EH (cell line): ENCODE measurements around the gene SHE.
"Not testable (repeated sequence)": the region's sequence is repeated elsewhere in the genome, so short reads cannot be mapped to it uniquely, and the experiment has no call there.

ENCODE experiments used
- DNase-seq: peaks from one replicate; pipeline ENCODE4 v3.0.0-alpha.2; 2015; ENCODE audit warnings: low read depth

SHE gene

GRCh38 chr1:154502066-154502743 is at the start of gene SHE, which contains the start of gene TDRD10:
SHE (minus strand) TSS chr1:154502412; CDS start chr1:154502026, 386 bp downstream.
TDRD10 (plus strand) TSS chr1:154502219; CDS start chr1:154506904, 4,685 bp downstream.
- no peak for DNase-seq

DNA sequence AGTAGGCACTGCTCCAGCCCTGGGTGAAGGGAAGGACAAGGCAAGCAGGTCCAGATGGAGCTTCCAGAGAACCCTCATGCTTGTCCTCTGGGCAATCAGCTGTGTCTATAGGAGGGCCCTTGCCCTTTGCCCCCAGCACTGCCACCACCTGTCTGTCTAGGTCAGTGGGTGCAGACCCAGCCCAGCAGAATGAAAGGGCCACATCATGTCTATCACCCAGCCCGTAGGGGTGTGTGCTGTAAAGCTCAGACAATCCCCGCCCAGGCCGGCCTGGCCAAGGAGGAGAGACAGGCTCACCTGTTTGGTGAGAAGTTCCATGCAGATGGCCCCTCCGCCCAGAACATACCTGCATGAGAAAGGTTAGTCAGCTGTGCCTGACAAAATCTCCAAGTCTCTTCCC is 49.3 kb upstream of the SHE start:
- DNase-seq = no peak

DNA sequence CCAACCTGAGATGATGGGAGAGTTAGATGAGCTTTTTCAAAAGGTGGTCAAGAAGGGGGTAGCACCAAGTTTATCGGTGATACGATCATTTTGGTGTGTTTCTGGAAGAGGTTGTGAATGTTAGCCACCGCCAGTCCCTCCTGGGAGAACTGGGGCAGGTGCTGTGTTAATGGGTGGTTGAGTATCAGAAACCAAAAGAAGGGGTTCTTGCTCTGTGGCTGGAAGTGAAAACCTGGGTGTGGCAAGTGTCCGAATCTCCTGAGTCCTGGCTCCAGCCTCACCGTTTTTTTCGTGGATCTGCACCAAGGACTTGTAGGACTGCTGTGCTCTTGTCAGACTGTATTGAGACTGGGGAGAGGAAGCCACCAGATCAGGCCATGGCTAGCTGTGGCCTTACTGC is 48.4 kb upstream of the SHE start:
- DNase-seq = no peak

- DNase-seq = no peak
These were observed 47.9 kb upstream of the SHE start for GRCh38 chr1:154550070-154550469.

DNA sequence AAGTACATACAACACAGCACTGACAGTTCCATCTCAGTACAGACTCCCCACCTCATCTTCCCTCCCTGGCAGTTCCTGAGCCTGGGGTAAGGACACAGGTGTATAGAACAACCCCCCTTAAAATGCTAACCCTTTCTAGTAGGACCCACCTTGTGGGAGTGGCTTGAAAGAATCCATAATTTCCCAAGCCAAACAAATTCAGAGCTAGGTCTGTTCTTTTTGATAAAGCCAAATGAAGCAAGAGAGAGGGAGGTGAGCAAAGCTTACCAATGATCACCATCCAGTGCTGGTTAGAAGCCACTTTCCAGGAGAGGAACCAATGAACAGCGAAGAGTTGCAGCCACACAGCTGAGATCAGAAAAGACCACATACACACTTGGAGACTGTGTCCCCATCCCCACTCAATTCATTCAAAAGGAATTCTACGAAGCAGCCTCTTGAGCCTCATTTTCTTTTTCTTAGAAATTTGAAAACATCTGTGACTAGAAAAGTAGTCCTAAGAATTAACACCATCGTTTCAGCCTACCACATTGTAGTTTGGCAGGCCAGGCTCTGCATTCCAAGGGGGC is 47.1 kb upstream of the SHE start:
- DNase-seq = no peak

GRCh38 chr1:154548028-154548427 is 45.8 kb upstream of the SHE start:
- no peak for DNase-seq

DNA sequence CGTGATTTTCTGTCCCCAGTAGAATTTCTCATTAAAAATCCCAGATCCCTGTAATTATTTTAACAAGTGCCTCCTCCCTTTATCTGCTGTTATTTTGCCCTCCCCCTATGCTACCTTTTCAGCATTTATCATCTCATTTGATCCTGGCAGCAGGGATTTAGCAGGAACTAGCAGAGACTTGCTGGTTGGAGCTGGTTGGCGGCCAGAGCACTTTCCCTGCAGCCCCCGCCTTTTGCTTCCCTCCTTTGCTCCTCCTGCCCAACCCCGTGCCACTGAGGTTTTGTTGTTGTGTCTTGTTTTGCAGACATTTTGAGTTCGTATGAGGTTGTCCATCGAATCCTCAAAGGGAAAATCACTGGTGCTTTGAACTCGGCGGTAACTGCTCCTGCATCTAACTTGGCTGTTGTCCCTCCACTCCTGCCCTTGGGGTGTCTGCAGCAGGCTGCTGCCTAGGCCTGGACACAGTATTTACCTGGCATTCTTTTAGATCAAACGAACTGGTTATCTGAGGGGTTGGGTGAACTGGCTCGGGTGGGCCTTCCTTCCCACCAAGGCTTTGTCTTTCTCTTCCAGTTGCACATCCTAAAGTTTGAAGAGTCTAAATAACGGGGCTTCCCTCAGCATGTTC is 45.0 kb upstream of the SHE start:
- DNase-seq = no peak

- DNase-seq = peak; percentile 68
These were observed 44.3 kb upstream of the SHE start for GRCh38 chr1:154546264-154547063.

DNA sequence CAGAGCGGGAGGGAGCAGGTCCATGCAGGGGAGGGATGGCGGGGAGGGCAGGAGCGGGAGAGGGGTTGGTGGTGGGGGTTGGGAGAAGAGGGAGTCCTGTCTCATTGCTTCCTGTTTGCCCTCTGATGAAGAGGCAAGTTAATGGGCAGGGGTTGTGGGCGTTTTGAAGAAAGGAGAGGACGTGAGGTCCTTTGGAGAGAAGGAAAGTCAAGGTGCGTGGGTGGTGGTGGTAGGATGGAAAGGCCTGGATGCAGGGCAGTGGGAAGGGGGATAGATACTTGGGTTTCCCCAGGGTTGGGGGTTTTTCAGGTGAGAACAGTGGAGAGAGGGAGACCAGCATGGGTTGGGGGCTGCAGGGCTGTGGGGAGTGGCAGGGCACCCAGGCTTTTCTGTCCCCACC is 39.0 kb upstream of the SHE start:
- no peak for DNase-seq

DNA sequence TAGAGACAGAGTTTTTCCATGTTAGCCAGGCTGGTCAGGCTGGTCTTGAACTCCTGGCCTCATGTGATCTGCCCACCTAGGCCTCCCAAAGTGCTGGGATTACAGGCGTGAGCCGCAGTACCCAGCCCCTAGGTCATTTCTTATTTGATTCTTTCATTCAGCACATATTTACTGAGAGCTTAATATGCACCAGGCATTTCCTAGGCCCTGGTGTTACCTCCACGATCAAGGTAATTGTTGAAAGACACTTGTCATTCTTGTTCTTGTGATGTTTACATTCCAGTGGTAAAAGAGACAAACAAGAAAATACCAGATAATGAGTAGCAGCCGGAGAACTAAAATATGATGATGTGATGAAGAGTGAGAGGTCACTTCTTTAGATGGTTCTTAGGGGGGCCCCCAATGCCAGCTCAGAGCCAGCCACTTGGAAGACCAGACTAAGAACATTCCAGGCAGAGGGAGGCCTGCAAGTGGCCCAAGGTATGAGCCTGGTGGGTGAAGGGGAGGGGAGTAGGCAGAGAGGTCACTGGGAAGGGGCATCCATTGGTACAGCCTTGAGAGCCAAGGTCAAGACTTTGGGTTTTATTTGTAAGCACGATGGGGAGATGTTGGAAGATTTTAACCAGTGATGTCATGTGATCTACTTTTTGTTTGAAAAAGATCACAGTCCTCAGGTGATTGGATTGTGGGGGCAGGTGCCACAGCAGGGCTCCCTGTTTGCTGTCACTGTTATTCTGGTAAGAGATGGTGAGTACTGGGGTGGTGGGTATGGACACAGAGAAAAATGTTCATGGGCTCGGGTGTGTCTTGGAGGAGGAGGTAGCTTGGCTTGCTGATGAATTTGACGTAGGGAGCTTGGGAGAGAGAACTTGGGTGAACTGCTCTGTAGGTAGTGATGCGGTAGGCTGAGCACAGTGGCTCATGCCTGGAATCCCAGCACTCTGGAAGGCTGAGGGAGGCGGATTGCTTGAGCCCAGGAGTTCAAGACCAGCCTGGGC is 37.6 kb upstream of the SHE start:
- DNase-seq = no peak

GRCh38 chr1:154536570-154536969 is 34.4 kb upstream of the SHE start:
- DNase-seq = peak; percentile 30

GRCh38 chr1:154533952-154534844 is 32.0 kb upstream of the SHE start:
- peak; percentile 28 for DNase-seq

DNA sequence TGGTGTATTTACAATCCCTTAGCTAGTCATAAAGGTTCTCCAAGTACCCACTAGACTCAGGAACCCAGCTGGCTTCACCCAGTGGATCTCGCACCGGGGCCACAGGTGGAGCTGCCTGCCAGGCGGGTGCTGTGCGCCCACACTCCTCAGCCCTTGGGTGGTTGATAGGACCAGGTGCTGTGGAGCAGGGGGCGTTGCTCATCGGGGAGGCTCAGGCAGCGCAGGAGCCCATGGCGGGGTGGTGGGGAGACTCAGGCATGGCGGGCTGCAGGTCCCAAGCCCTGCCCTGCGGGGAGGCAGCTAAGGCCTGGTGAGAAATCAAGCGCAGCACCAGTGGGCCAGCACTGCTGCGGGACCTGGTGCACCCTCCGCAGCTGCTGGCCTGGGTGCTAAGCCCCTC is 29.7 kb upstream of the SHE start:
- DNase-seq = not testable (repeated sequence)

DNA sequence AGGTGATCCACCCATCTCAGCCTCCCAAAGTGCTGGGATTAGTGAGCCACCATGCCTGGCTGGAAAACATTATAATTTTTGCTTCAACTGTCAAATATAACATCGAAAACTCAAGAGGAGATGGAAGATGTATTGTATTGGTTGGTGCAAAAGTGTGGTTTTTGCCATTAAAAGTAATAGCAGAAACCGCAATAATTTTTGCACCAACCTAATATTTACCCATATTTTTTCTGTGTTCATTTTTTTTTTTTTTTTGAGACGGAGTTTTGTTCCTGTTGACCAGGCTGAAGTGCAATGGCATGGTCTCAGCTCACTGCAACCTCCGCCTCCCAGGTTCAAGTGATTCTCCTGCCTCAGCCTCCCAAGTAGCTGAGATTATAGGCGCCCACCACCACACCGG is 27.1 kb upstream of the SHE start:
- DNase-seq = no peak

GRCh38 chr1:154527192-154527591 is 25.0 kb upstream of the SHE start:
- DNase-seq = no peak

- DNase-seq = peak; percentile 7
These were observed 22.7 kb upstream of the SHE start for GRCh38 chr1:154524881-154525280.

GRCh38 chr1:154521695-154522094 is 19.5 kb upstream of the SHE start:
- DNase-seq = no peak

DNA sequence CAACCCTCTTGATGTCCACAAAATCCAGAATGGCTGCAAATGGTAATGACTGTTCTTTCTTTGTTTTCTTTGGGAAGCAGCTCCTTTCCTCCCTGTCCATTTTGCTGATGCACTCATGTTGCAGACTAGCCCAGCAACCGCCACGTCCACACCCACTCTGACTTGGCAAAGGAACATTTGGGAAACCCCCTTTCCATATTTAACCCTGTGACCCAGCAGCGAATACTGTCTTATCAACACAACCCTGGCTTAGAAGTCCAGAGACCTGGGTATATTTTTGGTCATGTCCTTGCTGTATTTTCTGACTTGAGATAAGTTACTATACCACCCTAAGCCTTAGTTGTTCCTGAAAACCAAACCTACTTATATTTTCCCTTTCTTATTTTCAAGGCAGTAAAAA is 18.1 kb upstream of the SHE start:
- DNase-seq = no peak

GRCh38 chr1:154519591-154519991 is 17.4 kb upstream of the SHE start:
- DNase-seq = no peak

GRCh38 chr1:154517661-154518060 is 15.4 kb upstream of the SHE start:
- no peak for DNase-seq
